GM13977 (cell line): ENCODE results near the gene ART1.
"Not testable (repeated sequence)": the region's sequence is repeated elsewhere in the genome, so short reads cannot be mapped to it uniquely, and the experiment has no call there.

ENCODE experiments used
- DNase-seq: peaks from one replicate; pipeline ENCODE4 v3.0.0; 2012; ENCODE audit warnings: low spot score
- CTCF ChIP-seq: IDR thresholded peaks from 2 replicates; pipeline ENCODE4 v1.5.1; 2012; ENCODE audit warnings: mild to moderate bottlenecking, control low read depth; ENCODE audit not compliant: insufficient read depth; ENCODE audit errors: extremely low read depth, missing control alignments
- in situ Hi-C: fragments of 300-500 bp; cut with MboI; formaldehyde crosslinking; loops from one replicate; pipeline ENCODE4 v1.12.0; 2022; ENCODE audit warnings: low sequenced_read_pairs, low pct_unique_long_range_greater_than_20kb, mixed read lengths, inconsistent platforms; ENCODE audit not compliant: unreplicated experiment

The ART1 gene

GRCh38 chr11:3641191-3641590 lies 3.7 kb upstream of the ART1 start:
- no peak for TF ChIP-seq CTCF
- DNase-seq, result no peak
- in situ Hi-C loops, result no loop called here

DNA sequence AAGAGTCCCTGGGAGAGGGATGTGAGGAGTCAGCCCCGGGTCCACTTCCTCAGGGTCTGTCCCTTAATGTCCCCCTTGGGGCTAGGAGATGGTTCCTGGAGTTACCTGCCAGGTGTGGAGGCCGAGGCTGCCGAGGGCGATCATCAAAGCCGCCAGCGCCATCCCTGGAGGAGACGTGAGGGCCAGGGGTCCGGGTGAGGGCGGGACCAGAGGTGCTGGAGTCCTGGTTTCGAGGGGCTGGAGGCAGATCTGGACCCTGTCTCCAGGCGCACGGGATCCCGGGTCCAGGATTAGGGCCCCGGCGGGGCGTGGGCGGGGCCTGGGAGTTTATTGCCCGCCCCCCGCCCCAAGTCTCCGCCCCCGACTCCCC lies 3.2 kb upstream of the ART1 start, which contains the start of gene ART5:
ART5 (minus strand) TSS at position 292 of the 370 bp plus-strand sequence; CDS start at position 162, 130 bp downstream.
- no peak for DNase-seq
- in situ Hi-C loops, result no loop called here
- no peak for TF ChIP-seq CTCF

- TF ChIP-seq CTCF, result no peak
- DNase-seq, result peak; percentile 84
- in situ Hi-C loops, result no loop called here
Measured at GRCh38 chr11:3642071-3642951, 2.6 kb upstream of the ART1 start.

DNA sequence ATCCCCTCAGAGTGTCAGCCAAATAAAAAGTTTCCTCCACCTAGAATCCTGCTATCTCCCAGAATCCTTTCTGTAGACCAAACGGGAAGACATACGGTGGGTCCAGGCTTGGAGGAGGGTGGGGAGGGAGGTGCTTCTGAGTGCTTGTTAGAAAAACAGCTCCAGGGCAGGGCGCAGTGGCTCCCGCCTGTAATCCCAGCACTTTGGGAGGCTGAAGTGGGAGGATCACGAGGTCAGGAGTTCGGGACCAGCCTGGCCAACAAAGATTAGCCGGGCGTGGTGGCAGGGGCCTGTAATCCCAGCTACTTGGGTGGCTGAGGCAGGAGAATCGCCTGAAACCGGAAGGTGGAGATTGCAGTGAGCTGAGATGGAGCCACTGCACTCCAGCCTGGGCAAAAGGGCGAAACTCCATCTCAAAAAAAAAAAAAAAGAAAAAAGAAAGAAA lies 1.8 kb upstream of the ART1 start:
- in situ Hi-C loops, result not testable (repeated sequence)

GRCh38 chr11:3645552-3645951 lies 624 bp downstream of the ART1 start:
- TF ChIP-seq CTCF, result no peak
- in situ Hi-C loops, result no loop called here
- no peak for DNase-seq

More for the DNA sequence above, 1.8 kb upstream of the ART1 start:
- DNase-seq, result not testable (repeated sequence)

GRCh38 chr11:3648843-3649242 lies 3.9 kb downstream of the ART1 start:
- DNase-seq, in situ Hi-C loops: not testable (repeated sequence)

DNA sequence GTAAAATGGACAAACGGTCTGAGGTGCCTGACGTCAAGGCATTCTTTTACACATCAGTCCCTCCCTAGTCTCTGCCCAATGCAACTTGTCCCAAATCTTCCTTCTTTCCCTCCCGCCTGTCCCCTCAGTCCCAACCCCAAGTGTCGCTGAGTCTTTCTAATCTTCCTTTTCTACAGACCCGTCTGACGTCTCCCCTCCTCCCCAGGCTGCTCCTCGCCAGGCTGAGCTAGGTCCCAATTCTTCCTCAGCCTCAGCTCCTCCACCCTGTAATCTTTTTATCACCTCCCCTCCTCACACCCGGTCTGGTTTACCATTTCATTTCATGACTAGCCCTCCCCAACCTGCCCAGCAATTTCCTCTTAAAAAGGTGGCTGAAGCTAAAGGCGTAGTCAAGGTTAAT lies 4.4 kb downstream of the ART1 start:
- DNase-seq, in situ Hi-C loops: not testable (repeated sequence)

- DNase-seq, in situ Hi-C loops: not testable (repeated sequence)
Measured at GRCh38 chr11:3652514-3652913, 7.6 kb downstream of the ART1 start.

DNA sequence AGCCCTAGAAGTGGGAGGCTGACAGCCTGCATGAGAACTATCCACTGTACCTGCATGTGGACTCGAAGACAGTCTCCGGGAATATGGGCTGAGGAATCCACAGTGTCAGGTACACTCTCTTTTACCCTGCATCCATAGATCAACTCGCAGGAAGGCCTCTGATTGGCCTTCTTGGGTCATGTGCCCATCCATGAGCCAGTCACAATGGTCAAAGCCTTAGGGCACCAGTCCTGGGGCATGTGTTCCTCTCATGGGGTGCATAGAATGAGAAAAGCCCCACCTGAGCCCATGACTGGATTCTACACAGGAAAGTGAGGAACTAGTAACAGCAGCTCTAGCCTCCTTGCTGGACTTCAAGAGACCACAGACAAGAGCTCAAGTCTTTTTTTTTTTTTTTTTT lies 10.6 kb downstream of the ART1 start:
- in situ Hi-C loops, result no loop called here
- no peak for DNase-seq
- TF ChIP-seq CTCF, result no peak

DNA sequence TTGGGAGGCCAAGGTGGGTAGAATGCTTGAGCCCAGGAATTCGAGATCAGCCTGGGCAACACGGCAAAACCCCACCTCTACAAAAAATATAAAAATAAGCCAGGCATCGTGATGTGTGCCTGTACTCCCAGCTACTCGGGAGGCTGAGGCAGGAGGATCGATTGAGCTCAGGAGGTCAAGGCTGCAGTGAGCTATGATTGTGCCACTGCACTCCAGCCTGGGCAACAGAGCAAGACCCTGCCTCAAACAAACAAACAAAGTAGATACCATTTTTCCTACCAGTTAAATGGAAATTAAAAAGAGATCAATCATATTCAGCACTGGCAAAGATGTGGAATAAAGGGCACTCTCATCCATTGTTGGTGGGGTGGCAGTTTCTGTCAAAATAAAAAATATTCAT lies 12.4 kb downstream of the ART1 start:
- DNase-seq, in situ Hi-C loops: not testable (repeated sequence)
